NCI-H2196 (cell line): ENCODE data around the gene MBOAT2.
"Not testable (repeated sequence)": the region's sequence is repeated elsewhere in the genome, so short reads cannot be mapped to it uniquely, and the experiment has no call there.

Experiments
- DNase-seq: peaks from one replicate; lab custom pipeline; 2025; ENCODE audit not compliant: unreplicated experiment; lab: John Stamatoyannopoulos, UW

Gene MBOAT2, protein sequence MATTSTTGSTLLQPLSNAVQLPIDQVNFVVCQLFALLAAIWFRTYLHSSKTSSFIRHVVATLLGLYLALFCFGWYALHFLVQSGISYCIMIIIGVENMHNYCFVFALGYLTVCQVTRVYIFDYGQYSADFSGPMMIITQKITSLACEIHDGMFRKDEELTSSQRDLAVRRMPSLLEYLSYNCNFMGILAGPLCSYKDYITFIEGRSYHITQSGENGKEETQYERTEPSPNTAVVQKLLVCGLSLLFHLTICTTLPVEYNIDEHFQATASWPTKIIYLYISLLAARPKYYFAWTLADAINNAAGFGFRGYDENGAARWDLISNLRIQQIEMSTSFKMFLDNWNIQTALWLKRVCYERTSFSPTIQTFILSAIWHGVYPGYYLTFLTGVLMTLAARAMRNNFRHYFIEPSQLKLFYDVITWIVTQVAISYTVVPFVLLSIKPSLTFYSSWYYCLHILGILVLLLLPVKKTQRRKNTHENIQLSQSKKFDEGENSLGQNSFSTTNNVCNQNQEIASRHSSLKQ

DNA sequence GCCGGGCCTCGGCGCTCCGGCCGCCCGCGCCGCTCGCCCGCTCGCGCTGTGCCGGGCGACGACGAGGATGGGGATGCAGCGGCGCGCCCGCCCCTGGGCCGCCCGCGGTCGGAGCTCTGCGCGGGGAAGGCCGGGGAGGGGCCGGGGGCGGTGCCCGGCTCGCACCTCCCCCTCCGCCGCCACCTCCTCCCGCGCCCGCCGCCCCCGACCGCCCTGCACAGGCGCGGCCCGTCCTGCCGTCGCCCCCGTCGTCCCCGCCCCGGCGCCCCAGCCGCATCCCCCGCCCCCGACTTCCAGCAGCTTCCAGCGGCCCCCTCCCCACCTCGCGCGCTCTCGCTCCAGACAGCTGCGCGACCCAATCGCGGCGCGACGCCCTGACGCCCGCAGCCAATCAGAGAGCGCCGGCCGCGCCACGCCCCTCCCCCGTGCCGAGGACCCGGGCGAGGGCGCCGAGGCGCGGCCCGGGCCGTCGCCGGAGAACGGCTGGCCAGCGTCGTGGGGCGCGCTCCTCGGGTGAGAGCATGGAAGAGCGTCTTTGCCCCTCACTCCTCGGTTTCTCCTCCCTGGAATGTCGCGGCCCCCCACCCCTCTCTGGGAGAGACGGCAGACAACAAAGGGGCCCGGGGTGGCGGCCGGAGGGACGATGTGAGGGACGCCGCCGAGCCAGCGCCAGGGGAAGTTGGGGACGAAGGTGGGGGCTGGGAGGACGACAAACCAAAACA, at the start of gene MBOAT2:
Gene MBOAT2 (minus strand): TSS at position 69 of the 722 bp plus-strand sequence. CDS start 70 bp downstream, outside the sequence.
- peak; percentile 90 for DNase-seq

DNA sequence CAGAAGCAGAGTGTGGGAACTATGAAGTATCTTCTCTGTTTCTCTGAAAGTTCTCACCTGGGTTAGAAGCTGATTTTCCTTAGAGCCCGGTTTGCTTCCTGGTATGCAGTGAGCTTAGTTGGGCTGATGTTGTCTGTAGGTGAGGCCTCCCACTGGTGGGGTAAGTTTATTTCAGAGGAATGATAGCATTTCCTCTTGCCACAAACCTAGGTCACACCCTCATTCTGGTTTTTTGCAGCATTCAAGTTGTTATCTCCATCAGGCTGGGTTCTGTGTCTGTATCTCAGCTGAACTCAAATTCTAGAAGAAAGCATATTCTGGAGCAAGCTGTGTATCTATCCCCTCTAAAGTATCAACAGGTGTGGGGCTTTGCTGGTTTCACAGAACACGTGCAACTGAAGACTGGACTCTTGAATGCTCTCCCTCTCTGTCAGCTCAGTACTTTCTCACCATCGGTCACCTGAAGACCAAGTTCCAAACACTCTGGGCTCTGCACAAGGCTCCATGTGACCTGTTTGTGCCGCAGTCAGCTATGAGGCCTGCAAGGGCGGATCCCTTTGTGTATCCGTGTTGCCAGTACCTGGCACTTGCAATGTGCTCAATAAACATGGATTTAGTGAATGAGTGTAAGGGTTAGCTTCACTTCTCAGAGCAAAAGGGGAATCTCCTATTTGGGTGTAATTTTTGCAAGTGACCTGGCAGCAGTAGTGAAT, 49.5 kb upstream of the MBOAT2 start:
- no peak for DNase-seq

DNA sequence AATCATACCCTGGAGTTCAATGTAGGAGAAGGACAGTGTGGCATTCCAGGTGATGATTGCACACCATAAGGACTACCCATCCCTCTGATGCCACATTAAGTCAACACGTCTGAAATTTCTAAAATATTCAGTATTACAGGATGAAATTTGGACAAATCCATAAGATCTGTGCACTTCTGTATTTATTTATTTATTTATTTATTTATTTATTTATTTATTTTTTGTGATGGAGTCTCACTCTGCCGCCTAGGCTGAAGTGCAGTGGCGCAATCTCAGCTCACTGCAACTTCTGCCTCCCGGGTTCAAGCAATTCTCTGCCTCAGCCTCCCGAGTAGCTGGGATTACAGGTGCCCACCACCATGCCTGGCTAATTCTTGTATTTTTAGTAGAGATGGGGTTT, 48.0 kb upstream of the MBOAT2 start:
- not testable (repeated sequence) for DNase-seq

DNA sequence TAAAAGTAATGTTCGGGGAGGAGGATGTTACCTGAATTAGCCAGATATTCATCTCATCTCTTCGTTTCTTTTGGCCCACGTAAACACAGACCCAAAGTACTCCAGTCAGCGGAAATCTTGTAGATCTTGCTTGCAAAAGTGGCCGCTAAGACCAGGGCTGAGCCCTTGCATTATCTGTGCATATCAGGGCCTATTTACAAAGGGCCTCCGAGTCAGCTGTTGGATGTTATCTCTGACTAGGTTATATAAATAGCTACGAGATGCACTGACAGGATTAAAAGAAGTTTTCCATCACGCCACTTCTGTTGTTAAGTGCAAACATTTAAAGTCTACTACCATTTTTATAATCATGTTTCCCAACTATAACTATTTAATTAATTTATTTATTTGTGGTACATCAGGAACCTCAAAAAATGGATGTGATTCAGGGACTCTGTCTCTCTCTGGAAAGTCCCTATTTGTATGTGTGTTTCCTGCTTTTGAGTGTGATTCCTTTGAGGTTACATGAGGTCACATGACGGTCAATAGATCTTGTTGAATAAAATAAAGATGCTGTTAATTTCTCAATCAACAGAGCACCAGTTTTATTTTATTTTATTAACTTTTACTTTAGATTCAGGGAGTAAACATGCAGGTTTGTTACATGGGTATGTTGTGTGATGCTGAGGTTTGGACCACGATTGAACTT, 46.8 kb upstream of the MBOAT2 start:
- no peak for DNase-seq

DNA sequence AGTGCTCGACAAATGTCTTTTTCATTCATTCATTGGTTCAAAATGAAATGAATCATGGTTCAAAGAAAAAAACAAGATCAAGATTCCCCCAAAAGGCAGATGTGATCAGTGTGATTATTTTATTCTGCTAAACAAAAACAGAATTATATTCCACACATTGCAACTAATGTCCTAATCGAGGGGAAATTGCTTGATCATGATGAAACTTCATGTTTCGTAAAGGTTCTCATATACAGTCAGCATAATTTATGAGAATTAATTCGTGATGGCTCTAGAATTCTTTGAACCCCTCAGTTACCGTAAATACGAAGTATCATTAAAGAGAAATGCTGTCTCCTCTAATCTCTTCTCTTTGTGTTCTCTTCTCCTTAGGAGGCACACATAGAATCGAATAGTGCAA, 42.1 kb upstream of the MBOAT2 start:
- DNase-seq: no peak

DNA sequence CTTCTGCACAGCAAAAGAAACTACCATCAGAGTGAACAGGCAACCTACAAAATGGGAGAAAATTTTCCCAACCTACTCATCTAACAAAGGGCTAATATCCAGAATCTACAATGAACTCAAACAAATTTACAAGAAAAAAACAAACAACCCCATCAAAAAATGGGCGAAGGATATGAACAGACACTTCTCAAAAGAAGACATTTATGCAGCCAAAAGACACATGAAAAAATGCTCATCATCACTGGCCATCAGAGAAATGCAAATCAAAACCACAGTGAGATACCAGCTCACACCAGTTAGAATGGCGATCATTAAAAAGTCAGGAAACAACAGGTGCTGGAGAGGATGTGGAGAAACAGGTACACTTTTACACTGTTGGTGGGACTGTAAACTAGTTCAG, 40.0 kb upstream of the MBOAT2 start:
- DNase-seq: not testable (repeated sequence)

DNA sequence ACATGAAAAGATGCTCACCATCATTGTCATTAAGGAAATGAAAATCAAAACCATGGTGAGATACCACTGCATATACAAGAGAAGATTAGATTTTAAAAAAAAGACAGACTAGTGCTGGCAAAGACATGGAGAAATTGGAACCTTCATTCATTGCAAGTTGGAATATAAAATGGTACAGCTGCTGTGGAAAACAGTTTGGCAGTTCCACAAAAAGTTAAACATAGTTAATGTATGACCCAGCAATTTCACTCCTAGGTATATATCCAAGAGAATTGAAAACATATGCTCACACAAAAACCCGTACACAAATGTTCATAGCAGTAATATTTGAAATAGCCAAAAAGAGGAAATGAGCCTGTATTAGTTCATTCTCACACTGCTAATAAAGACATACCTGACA, 33.7 kb upstream of the MBOAT2 start:
- no peak for DNase-seq

DNA sequence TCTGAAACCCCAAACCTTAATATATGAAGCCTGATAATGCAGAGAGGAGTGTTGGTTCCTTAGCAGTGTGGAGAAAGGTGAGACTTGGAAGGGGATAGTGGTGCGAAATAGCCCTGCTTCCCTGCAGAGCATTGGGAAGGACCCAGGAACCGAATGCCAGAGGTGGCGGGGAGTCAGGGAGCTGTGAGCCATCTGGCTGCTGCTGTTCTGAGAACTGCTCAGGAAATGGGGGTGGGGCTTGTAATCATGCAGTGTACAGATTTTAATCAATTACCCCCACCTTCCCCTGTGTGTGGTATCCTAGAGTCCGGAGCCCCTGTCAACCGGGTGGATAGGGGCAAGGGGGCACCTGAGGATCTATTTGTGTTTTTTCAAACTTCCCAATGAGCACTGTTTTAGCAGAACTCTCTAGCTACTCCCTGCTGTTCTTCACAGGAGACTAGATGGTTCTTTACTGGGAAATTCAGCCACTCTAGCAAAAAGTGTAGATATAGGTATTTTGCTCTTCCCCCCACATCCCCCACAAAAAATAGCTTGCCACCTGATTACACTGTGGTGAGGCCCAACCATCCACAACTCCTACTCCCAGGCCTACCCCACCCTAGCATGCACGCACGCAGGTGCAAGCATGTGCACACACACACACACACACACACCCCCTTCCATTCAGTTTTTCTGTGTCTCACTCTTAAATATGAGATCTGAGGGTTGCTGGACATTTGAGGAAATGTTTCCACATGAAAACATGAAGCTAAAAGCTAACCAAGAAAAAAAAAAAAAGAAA, 30.1 kb upstream of the MBOAT2 start:
- DNase-seq: no peak

DNA sequence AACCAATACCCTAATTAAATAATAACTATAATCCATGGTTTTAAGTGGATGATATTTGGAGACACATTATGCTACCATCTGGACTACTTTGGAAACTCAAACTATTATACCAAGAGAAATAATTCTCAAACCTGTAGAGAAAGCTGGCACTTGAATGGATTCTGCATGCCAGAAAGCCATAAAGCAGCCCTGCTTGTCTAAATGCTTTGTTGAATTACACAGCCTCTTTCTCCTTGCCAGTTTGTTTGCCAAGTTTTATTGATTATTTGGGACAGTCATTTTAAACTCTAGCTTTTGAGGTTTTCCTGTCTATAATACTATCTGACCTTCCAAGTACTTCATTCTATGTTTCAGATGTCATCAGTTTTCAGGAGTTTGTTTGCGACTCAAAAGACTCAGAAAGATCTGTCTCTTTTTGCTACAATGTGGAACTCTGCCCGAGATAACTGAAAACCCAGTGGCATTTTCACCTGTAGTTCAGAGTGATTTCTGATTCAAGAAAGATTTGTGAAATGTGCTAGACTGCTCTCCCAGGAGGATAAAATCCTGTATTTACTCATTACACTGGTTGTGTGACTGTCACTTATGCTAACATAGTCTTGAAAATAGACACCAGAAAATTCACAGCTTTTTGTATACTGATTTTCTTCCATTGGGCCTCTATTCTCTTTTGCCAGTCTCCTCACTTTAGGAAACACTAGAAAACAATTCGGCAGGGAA, 29.2 kb upstream of the MBOAT2 start:
- DNase-seq: peak; percentile 6

DNA sequence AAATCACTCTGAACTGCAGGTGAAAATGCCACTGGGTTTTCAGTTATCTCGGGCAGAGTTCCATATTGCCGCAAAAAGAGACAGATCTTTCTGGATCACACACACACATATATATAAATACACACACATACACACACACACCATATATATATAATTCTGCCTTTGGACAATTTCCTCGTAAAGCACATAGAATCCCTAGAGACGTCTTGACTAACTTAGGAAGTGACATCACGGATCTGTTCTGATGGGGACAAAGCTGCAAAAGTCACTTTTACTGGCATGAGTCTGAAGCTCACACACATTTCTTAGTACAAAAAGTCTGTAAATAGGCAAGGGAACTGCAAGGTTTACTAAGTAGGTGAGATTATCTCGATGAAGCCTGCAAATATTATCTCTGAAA, 28.6 kb upstream of the MBOAT2 start:
- DNase-seq: no peak

DNA sequence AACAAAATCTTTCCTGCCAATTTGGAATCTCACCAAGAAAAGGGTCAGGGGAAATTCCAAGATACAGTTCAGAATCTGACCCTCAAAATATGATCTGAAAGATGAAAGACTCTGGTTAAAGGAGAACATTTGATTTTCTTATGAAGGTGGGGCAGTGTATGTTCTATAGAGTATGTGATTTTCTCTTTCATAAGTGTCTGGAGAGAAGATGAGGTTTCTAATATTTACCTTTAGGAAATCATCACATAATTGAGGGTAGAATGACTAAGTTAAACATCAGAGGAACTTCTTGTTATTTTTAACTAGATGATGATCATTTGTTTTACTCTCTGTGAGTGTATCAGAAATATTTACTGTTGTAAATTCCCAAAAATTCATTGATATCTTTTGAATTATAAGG, 27.8 kb upstream of the MBOAT2 start:
- no peak for DNase-seq

DNA sequence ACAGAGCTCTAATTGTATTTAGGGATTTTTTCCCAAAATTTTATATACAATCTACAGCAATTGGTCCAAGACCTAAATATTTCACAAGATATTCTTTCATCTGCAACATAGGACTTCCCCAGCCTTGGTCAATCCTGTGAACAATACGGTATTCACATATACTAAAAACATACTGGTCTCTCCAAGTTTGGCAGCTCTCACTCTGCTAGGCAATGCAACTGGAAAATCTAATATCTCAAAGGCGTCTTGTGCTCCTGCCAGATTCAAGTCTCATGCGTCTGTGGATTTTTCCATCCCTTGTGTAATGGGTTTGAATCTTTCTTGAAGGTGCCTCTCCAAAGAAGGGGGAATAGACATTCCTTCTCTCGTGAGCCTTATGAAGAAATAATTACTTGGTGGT, 27.4 kb upstream of the MBOAT2 start:
- no peak for DNase-seq

DNA sequence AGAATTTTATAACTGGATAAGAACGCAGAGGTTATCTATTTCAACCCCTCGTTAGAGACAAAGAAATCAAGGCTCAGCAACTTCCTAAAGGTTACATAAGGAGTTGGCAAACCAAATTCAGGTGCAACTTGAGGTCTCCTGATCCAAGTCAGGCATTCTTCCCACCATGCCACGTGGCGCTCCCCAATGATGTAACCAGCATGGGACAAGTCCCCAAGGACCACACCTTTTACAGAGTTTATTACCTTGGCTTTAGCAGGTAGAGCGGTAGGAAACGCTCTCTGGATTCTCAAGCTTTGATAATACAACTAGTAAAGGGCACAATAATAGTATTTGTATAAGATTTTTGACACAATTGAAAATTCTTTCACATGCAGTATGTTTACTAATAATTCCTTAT, 26.7 kb upstream of the MBOAT2 start:
- no peak for DNase-seq

DNA sequence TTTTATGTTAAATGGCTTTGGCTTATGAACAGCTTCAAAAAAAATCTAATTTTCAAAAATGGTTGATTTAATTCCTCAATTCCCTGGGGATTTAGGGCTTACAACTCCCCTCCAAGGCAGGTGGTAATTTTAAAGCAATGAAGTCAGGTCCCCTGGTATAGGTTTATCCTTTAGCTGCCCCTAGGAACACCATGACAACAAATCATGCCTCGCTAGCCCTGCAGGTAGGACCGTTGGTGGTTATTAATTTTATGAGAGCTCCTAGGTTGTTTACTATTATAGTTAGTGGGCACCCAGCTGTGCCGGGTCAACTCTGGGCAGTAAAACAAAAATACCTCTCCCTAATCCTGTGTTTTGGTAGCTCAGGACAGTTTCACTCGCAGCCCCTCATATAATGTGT, 26.2 kb upstream of the MBOAT2 start:
- DNase-seq: no peak

DNA sequence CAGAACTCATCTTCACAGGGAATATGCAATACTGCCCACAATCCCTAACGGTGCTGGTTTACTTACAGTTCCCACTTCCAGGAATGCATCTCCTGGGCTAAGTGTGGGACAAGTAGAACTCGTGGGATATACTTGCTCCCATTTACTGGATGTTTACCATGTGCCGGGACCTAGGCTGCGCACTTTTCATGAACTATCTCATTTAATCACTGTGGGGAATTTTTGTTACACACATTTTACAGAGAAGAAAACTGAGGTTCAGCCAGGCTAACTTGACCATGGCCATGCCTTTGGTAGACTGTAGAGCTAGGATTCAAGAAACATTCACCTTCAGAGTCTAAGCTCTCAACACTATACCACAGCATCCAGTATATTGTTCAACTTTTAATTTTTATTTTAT, 24.4 kb upstream of the MBOAT2 start:
- no peak for DNase-seq

DNA sequence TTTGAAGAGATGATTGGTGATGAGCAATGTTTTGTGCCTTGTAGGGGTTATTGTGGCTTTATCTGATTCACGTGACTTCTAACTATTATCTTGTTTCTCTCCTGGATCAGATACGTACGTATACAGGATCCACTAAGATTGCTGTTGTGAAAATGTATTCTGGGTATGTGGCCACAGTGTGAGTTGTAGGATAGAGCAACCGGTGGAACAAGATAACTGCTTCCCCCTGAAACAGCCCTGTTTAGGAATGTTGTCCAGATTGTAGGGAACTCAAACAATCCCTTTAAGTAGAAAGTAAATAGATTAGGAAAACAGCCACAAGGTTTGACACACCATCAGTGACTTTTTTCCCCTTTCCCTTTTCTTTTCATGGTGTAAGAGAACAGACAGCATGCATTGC, 22.3 kb upstream of the MBOAT2 start:
- DNase-seq: no peak

DNA sequence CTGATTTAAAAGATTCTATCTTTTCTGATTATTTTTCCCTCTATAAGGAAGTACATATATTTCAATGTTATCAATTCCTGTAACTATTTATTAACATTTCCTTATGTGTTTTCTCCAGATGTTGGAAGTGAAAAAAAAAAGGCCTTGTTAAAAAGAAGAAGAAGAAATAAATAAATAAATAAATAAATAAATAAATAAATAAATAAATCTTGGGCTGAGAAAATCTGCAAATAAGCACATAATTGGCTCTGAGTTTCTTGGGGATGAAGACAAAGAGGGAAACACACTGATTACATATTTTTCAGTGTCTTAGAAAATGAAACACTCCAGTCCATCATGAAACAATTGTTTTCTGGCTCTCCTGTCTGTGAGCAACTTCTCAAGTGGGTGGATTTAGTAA, 21.1 kb upstream of the MBOAT2 start:
- no peak for DNase-seq

DNA sequence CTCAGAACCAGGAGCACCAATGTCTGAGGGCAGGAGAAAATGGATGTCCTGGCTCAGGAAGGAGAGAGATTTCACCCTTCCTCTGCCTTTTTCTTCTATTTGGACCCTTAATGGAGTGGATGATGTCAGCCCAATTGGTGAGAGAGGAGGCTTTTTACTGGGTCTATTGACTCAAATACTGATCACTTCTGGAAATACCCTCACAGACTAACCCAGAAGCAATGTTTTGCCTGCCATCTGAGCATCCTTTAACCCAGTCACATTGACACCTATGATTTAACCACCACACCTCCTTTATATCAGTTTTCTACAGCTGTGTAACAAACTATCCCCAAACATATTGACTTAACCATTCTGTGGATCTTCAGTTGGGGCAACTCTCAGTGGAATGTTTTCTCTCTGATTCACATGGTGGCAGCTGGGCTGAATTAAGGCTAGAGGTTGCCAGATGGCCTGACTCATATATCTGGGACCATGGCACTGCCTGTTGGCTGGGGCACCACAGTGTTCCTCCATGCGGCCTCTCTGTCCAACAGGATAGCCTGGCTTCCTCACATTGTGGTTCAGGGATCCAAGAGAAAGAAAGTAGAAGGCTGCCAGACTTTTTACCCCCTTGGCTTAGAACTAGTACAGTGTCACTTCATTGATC, 18.2 kb upstream of the MBOAT2 start:
- DNase-seq: no peak

DNA sequence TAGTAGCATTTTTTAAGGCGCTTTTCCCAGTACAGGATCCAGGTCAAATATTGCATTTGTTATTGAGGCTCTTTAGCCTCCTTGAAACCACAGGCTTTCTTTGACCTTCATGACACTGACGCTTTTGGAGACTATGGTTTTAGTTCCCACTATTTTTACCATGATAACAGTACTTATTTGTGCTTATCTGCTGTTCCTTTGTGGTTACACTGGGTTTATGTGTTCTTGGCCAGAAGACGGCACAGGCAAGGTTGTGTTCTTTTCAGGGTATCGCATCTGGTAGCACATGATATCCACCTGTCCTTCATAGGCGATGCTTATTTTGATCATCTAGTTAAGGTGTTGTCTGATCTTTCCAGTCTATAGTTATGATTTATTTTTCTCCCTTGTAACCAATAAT, 16.8 kb upstream of the MBOAT2 start:
- no peak for DNase-seq
